ENCODE data around the gene C6orf132. TPM values are rescaled to one million over a fixed set of nuclear protein-coding genes. Genes with fewer than 3 reads are reported as not detected.

The C6orf132 gene
- total RNA-seq, 1 donor, result 0.63 TPM

DNA sequence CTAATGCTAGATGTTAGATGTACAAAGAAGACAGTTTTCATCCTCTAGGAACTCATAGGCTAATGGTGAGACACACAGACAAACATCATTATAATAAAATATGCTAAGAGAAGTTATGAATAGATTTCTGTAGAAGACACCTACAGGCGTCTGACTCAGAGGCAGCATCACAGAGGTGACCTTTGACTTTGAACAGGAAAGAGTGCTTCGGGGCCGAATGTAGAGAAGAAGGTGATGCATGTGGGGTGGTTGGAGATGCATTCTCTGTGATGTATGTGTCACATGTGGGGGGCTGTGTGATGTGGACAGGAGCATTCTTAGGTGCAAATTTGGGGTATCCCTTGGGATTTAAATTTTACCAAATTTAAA, 37.5 kb upstream of the C6orf132 start:
- TF ChIP-seq, protein P1, sequence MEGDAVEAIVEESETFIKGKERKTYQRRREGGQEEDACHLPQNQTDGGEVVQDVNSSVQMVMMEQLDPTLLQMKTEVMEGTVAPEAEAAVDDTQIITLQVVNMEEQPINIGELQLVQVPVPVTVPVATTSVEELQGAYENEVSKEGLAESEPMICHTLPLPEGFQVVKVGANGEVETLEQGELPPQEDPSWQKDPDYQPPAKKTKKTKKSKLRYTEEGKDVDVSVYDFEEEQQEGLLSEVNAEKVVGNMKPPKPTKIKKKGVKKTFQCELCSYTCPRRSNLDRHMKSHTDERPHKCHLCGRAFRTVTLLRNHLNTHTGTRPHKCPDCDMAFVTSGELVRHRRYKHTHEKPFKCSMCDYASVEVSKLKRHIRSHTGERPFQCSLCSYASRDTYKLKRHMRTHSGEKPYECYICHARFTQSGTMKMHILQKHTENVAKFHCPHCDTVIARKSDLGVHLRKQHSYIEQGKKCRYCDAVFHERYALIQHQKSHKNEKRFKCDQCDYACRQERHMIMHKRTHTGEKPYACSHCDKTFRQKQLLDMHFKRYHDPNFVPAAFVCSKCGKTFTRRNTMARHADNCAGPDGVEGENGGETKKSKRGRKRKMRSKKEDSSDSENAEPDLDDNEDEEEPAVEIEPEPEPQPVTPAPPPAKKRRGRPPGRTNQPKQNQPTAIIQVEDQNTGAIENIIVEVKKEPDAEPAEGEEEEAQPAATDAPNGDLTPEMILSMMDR (IDR thresholded peaks at IDR 0.05; ENCODE audit: insufficient read depth, low read length), result no peak
- DNase-seq (ENCODE audit: low read depth), result no peak
- no peak overlapping the region for H3K4me3 ChIP-seq (ENCODE audit: low read depth, low read length)

DNA sequence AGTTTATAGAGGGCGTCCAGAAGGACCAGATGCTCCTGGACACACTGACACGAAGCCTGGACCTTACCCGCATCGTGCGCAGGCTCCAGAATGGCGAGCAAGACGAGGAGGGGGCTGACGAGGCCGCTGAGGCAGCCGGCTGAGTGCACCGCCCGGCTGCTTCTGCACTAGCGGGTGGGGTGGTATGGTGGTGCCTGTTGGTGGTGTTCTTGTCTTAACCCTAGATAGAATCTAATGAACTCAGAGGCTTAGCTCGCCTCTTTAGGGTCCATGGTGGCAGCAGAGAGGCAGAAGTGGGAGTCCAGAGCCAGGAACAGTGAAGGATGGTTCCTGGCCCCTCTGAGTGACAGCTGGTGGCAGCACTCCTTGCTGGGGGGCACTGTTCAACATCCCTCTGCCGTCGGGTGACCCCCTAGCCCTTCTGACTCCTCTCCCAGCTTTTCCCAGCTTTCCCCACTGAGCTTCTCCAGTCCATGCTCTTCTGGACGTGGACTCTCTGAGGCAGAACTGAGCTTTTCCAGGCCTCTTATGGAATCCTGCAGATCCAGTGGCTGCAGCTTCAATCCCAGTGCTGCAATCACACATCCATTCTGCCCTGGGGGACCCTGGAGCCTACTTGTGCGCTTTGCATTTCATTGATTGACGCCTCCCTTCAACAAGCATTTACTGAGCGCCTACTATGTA, 37.0 kb upstream of the C6orf132 start:
- H3K4me3 ChIP-seq (ENCODE audit: low read depth, low read length), result no peak overlapping the region
- DNase-seq (ENCODE audit: low read depth), result no peak
- TF ChIP-seq, protein P1 (IDR thresholded peaks at IDR 0.05; ENCODE audit: insufficient read depth, low read length), result no peak

DNA sequence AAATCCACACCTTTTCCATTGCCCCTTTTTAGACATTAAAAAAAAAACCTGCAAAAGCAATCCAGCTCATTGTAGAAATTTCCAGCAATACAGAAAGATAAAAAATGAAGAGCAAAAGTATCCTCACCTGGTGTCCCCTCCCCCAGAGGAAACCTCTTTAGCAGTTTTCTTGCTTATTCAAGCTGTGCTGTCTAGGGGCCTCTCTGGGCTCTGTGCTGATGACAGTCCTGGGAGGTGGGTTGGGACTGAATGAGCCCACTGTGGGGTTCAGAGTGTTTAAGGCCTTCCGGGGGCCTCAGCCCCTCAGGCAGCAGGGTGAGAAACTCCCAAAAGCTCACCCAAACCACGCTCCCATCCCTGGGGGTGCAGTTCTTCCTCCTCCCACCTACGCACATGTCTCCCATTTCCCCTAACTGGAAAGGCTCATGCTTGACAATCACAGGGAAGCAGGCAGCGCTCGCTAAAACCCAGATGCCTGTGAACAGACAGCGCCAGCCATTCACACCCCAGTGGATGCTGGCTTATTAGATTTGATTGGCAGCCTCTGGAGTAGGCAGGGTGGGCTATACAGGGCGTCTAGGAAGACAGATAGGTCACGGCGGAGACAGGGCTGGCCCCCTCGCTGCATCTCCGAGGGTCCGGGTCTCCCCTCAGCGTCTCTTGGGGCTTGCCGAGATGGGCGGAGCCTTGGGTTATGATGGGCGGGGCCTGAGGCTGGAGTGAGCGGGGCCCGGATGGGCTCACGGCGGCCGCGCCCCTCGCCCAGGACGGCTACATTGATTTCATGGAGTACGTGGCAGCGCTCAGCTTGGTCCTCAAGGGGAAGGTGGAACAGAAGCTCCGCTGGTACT, 35.3 kb upstream of the C6orf132 start:
- no peak for DNase-seq (ENCODE audit: low read depth)
- TF ChIP-seq, protein P1 (IDR thresholded peaks at IDR 0.05; ENCODE audit: insufficient read depth, low read length), result no peak

DNA sequence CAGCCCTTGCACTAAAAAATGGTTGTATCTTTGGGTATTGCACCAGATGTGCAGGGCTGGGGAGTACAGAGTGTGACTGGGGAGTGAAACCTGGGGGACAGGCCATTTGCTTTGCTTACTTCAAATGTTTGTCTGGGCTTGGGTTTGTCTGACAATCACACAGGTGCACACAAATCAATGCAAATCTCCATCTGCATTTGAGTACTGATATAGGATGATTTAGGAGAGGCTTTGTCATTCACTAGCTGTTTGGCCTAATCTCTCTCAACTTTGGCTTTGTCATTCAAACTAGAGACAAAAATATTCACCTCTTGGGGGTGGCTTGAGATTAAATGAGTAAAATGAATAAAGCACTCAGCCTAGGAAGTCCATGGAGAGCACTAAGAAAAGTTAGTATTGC, 34.6 kb upstream of the C6orf132 start:
- DNase-seq (ENCODE audit: low read depth), result no peak
- H3K4me3 ChIP-seq (ENCODE audit: low read depth, low read length), result no peak overlapping the region
- TF ChIP-seq, protein P1 (IDR thresholded peaks at IDR 0.05; ENCODE audit: insufficient read depth, low read length), result no peak

More for the DNA sequence above, 35.3 kb upstream of the C6orf132 start:
- H3K4me3 ChIP-seq (ENCODE audit: low read depth, low read length), result no peak overlapping the region

DNA sequence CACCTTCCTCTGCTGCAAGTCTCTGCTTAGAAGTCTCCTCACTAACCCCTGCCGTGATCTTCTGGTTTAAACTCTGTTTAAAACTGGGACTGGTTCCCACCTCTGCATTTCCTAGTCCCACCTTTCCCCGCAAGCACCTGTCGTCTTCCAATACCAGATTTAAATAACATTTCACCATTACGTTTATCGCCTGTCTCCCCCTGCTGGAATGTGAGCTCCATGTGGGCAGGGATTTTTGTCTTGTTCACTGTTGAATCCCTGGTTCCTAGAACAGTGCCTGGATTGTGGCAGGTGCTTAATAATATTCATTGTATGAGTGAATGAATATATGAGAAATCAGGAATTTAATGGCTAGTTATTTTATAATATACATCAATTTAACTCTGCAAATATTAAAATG, 33.4 kb upstream of the C6orf132 start:
- DNase-seq (ENCODE audit: low read depth), result no peak
- TF ChIP-seq, protein P1 (IDR thresholded peaks at IDR 0.05; ENCODE audit: insufficient read depth, low read length), result peak; percentile 20
- H3K4me3 ChIP-seq (ENCODE audit: low read depth, low read length), result no peak overlapping the region

DNA sequence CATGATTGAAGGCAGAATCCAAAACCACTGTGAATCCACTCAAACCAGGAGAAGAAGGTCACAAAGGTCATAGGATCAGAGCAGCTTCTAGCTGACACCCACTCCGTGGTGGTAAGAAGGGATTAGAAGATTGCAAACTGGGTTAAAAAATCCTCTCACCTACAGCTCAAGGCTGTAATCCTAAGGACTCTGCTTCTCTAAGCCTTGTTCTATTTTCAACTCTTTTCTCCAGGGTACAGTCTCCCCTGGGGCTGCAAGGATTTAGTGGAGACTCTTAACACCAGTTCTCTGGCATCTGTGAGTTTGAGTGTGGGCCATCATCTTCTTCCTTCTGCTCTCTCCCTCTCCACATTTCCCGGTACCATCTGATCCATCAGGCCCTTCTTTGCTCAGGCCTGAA, 30.7 kb upstream of the C6orf132 start, which contains the start of gene GUCA1A:
TSS of gene GUCA1A (plus strand) at position 264 of the 400 bp plus-strand sequence. CDS start 250 bp downstream, outside the sequence.
- no peak within 1 kb of the TSS for H3K4me3 ChIP-seq (ENCODE audit: low read depth, low read length)
- TF ChIP-seq, protein P1 (IDR thresholded peaks at IDR 0.05; ENCODE audit: insufficient read depth, low read length), result no peak
- no peak for DNase-seq (ENCODE audit: low read depth)
